Subcutaneous abdominal adipose tissue (tissue), 5 donors: ENCODE data around the gene FAM110A.
"Not testable (repeated sequence)": the region's sequence is repeated elsewhere in the genome, so short reads cannot be mapped to it uniquely, and the experiment has no call there.

Experiments
- H3K27ac ChIP-seq: one replicate; pipeline ENCODE4 v1.7.0; 2013; ENCODE audit warnings: low read depth, mild to moderate bottlenecking, inconsistent platforms, low read length, moderate library complexity
- H3K27me3 ChIP-seq, 5 donors: one replicate each; pipeline ENCODE4 v1.7.0; 2013; ENCODE audit warnings: low read length in 5 of 5, inconsistent platforms in 1 of 5; ENCODE audit not compliant: control insufficient read depth in 5 of 5, insufficient read depth in 4 of 5
- H3K36me3 ChIP-seq, 5 donors: one replicate each; pipeline ENCODE4 v1.7.0; 2013; ENCODE audit warnings: low read length in 5 of 5; ENCODE audit not compliant: control insufficient read depth in 5 of 5, insufficient read depth in 5 of 5
- H3K4me1 ChIP-seq, 5 donors: one replicate each; pipeline ENCODE4 v1.7.0; 2013; ENCODE audit warnings: low read length in 5 of 5, mild to moderate bottlenecking in 3 of 5, moderate library complexity in 1 of 5; ENCODE audit not compliant: control insufficient read depth in 5 of 5, insufficient read depth in 5 of 5
- H3K4me3 ChIP-seq, 5 donors: one replicate each; pipeline ENCODE4 v1.7.0; 2013; ENCODE audit warnings: low read length in 5 of 5, low read depth in 1 of 5
- H3K9ac ChIP-seq, 5 donors: one replicate each; pipeline ENCODE4 v1.7.0; 2013; ENCODE audit warnings: low read length in 5 of 5, mild to moderate bottlenecking in 4 of 5, moderate library complexity in 3 of 5
- H3K9me3 ChIP-seq, 5 donors: one replicate each; pipeline ENCODE4 v1.7.0; 2013; ENCODE audit warnings: low read length in 5 of 5; ENCODE audit not compliant: control insufficient read depth in 5 of 5
- donor health status: healthy.
- donor health status: healthy.
- donor health status: healthy.
- donor health status: healthy.
- donor health status: healthy.

The FAM110A gene

GRCh38 chr20:822651-823573, 10.6 kb upstream of the FAM110A start:
- Histone ChIP-seq H3K36me3 (no peaks in the 10 kb centered on the region), H3K9me3 (no peaks in the 10 kb centered on the region), H3K4me1 (peaks cover 0 to 17% (median 10%) of the 10 kb centered on the region in 5 donors), H3K4me3 (no peak overlapping the region), H3K27me3 (no peaks in the 10 kb centered on the region), H3K27ac (no peak overlapping the region), H3K9ac (no peak overlapping the region)

GRCh38 chr20:823574-823902, 10.0 kb upstream of the FAM110A start:
- no peak overlapping the region for H3K9ac ChIP-seq
- no peaks in the 10 kb centered on the region for H3K36me3 ChIP-seq
- H3K27ac ChIP-seq, result no peak overlapping the region
- H3K4me1 ChIP-seq, result peaks cover 0 to 17% (median 10%) of the 10 kb centered on the region in 5 donors
- no peaks in the 10 kb centered on the region for H3K27me3 ChIP-seq
- no peaks in the 10 kb centered on the region for H3K9me3 ChIP-seq
- no peak overlapping the region for H3K4me3 ChIP-seq

- Histone ChIP-seq H3K27me3 (no peaks in the 10 kb centered on the region), H3K4me1 (peaks cover 0 to 24% (median 19%) of the 10 kb centered on the region in 5 donors), H3K9ac (no peak overlapping the region), H3K27ac (no peak overlapping the region), H3K36me3 (no peaks in the 10 kb centered on the region), H3K9me3 (no peaks in the 10 kb centered on the region), H3K4me3 (no peak overlapping the region)
Observed at GRCh38 chr20:824490-824889, 9.0 kb upstream of the FAM110A start.

GRCh38 chr20:824916-825315, 8.6 kb upstream of the FAM110A start:
- Histone ChIP-seq H3K4me3 (no peak overlapping the region), H3K36me3 (no peaks in the 10 kb centered on the region), H3K27me3 (no peaks in the 10 kb centered on the region), H3K9me3 (no peaks in the 10 kb centered on the region), H3K9ac (no peak overlapping the region), H3K27ac (no peak overlapping the region), H3K4me1 (peaks cover 0 to 28% (median 21%) of the 10 kb centered on the region in 5 donors)

- H3K4me3 ChIP-seq, result no peak overlapping the region
- H3K9ac ChIP-seq, result no peak overlapping the region
- no peaks in the 10 kb centered on the region for H3K9me3 ChIP-seq
- H3K36me3 ChIP-seq, result no peaks in the 10 kb centered on the region
- peaks cover 0 to 30% (median 21%) of the 10 kb centered on the region in 5 donors for H3K4me1 ChIP-seq
- no peak overlapping the region for H3K27ac ChIP-seq
- no peaks in the 10 kb centered on the region for H3K27me3 ChIP-seq
Observed at GRCh38 chr20:825710-826421, 7.6 kb upstream of the FAM110A start.

- H3K4me1 ChIP-seq, result peaks cover 0 to 34% (median 30%) of the 10 kb centered on the region in 5 donors
- no peak overlapping the region for H3K27ac ChIP-seq
- H3K27me3 ChIP-seq, result no peaks in the 10 kb centered on the region
- no peaks in the 10 kb centered on the region for H3K36me3 ChIP-seq
- no peaks in the 10 kb centered on the region for H3K9me3 ChIP-seq
- no peak overlapping the region for H3K9ac ChIP-seq
- H3K4me3 ChIP-seq, result no peak overlapping the region
Observed at GRCh38 chr20:826695-827323, 6.7 kb upstream of the FAM110A start.

GRCh38 chr20:827981-828380, 5.5 kb upstream of the FAM110A start:
- not testable (repeated sequence) for H3K9ac ChIP-seq, H3K27me3 ChIP-seq, H3K36me3 ChIP-seq, H3K27ac ChIP-seq, H3K4me3 ChIP-seq, H3K9me3 ChIP-seq
- H3K4me1 ChIP-seq, result peaks cover under 1 to 37% (median 33%) of the 10 kb centered on the region in 5 donors

GRCh38 chr20:828987-829386, 4.5 kb upstream of the FAM110A start:
- Histone ChIP-seq H3K27ac (peak overlapping the region; percentile 88), H3K9ac (peak overlapping the region in 2 of 5 donors; percentile 14 to 67), H3K27me3 (no peaks in the 10 kb centered on the region), H3K36me3 (no peaks in the 10 kb centered on the region), H3K9me3 (no peaks in the 10 kb centered on the region), H3K4me1 (peaks cover 3 to 45% (median 40%) of the 10 kb centered on the region in 5 donors), H3K4me3 (no peak overlapping the region)

- no peak overlapping the region for H3K4me3 ChIP-seq
- no peaks in the 10 kb centered on the region for H3K9me3 ChIP-seq
- no peaks in the 10 kb centered on the region for H3K27me3 ChIP-seq
- peak overlapping the region in 2 of 5 donors; percentile 14 to 67 for H3K9ac ChIP-seq
- peak overlapping the region; percentile 88 for H3K27ac ChIP-seq
- H3K36me3 ChIP-seq, result no peaks in the 10 kb centered on the region
- H3K4me1 ChIP-seq, result peaks cover 3 to 50% (median 46%) of the 10 kb centered on the region in 5 donors
Observed at GRCh38 chr20:829551-829950, 4.0 kb upstream of the FAM110A start.
